Hippocampal formation (tissue), 2 donors: ENCODE results near the gene SCYGR4.
"Not testable (repeated sequence)": the region's sequence is repeated elsewhere in the genome, so short reads cannot be mapped to it uniquely, and the experiment has no call there.

ENCODE experiments used
- DNase-seq, 2 donors: peaks; one replicate each; lab custom pipeline; 2025; lab: John Stamatoyannopoulos, UW

The SCYGR4 gene

DNA sequence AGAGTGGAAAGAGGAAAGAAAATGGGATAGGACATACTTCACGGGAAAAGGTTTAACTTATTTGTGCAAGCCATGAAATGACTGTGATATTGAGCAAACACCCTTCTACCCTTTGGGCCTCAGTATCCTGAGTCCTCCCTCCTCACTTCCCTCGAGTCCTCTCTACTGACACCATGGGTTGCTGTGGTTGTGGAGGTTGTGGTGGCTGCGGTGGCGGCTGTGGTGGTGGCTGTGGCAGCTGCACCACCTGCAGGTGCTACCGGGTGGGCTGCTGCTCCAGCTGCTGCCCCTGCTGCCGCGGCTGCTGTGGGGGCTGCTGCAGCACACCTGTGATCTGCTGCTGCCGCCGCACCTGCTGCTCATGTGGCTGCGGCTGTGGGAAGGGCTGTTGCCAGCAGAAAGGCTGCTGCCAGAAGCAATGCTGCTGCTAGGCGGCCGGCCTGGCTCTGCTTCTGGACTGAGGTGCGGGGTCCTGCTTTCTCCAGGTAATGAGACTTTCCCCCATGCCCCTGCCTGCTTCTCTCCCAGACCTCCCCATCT, 49.4 kb downstream of the SCYGR4 start, which contains the start of gene SCYGR5:
Gene SCYGR5 (plus strand): TSS at position 174 of the 540 bp plus-strand sequence. CDS start 0 bp downstream, at position 174.
- not testable (repeated sequence) for DNase-seq
